Thyroid gland (tissue), 4 donors: ENCODE measurements around the gene METAP2. TPM values are rescaled to one million over a fixed set of nuclear protein-coding genes. Genes with fewer than 3 reads are reported as not detected.

Source experiments
- DNase-seq, 2 donors: peaks; one replicate each; pipeline ENCODE4 v3.0.0-alpha.2; 2019
- H3K27ac ChIP-seq, 3 donors: fragments of 200-600 bp; sonication (generic); 1 replicate in 2 of 3; 2 replicates in 1 of 3; pipeline ENCODE4 v1.5.1; 2016 to 2019; ENCODE audit warnings: mild to moderate bottlenecking in 1 of 3, moderate library complexity in 1 of 3
- H3K27me3 ChIP-seq: fragments of 200-600 bp; sonication (generic); one replicate; pipeline ENCODE4 v1.5.1; 2019
- H3K36me3 ChIP-seq, 2 donors: fragments of 200-600 bp; sonication (generic); one replicate each; pipeline ENCODE4 v1.5.1; 2016 to 2019
- H3K4me1 ChIP-seq, 2 donors: fragments of 200-600 bp; sonication (generic); one replicate each; pipeline ENCODE4 v1.5.1; 2017 to 2019
- H3K4me3 ChIP-seq, 3 donors: fragments of 200-600 bp; sonication (generic); replicated peaks in 1 of 3; 1 replicate in 2 of 3; 2 replicates in 1 of 3; pipeline ENCODE4 v1.5.1; 2016; ENCODE audit warnings: mild to moderate bottlenecking in 1 of 3
- H3K9me3 ChIP-seq: fragments of 200-600 bp; sonication (generic); one replicate; pipeline ENCODE4 v1.5.1; 2017
- CTCF ChIP-seq, 6 experiments: fragments of 200-600 bp in 3 of 6; fragments of 450-650 bp in 3 of 6; sonication (generic) in 3 of 6; IDR thresholded peaks; one replicate each; pipeline ENCODE4 v1.5.1; 2016 to 2019; ENCODE audit warnings: antibody characterized with exemption in 6 of 6, mild to moderate bottlenecking in 2 of 6, inconsistent platforms in 1 of 6, moderate library complexity in 1 of 6
- POLR2A ChIP-seq, 2 donors: fragments of 450-650 bp; IDR thresholded peaks; one replicate each; pipeline ENCODE4 v1.6.1; 2017; ENCODE audit warnings: antibody characterized with exemption in 2 of 2, mild to moderate bottlenecking in 2 of 2, moderate library complexity in 1 of 2
- WGBS, 2 donors: methylation state at CpG; one replicate each; pipeline ENCODE4 v1.1.5; 2017; 5-methylcytosine and 5-hydroxymethylcytosine counted together
- intact Hi-C: fragments of 100-400 bp; cut with DNase I; formaldehyde crosslinking; loops from one replicate; pipeline ENCODE4 v1.15.1; 2023
- total RNA-seq, 4 donors: library from RNA; depleted of rRNA; stranded (reverse); fragments of >200 nt; gene quantifications; one replicate each; pipeline ENCODE4 v1.2.3, GENCODE V29; 2016

METAP2 gene
- total RNA-seq, 4 donors from 2014 or later, result 46.1 to 64.9 (median 54.9) TPM

- DNase-seq, result no peak
- H3K4me3 ChIP-seq, result no peak overlapping the region
- no peak overlapping the region for H3K27ac ChIP-seq
- H3K4me1 ChIP-seq, result no peaks in the 10 kb centered on the region
- peaks cover 24 to 25% of the 10 kb centered on the region in 2 donors for H3K36me3 ChIP-seq
- H3K27me3 ChIP-seq, result no peaks in the 10 kb centered on the region
- H3K9me3 ChIP-seq, result no peaks in the 10 kb centered on the region
- intact Hi-C loops, result no loop called here
- no peak for TF ChIP-seq CTCF (IDR thresholded peaks at IDR 0.05)
These were observed 43.3 kb downstream of the METAP2 start for GRCh38 chr12:95517246-95517645.

DNA sequence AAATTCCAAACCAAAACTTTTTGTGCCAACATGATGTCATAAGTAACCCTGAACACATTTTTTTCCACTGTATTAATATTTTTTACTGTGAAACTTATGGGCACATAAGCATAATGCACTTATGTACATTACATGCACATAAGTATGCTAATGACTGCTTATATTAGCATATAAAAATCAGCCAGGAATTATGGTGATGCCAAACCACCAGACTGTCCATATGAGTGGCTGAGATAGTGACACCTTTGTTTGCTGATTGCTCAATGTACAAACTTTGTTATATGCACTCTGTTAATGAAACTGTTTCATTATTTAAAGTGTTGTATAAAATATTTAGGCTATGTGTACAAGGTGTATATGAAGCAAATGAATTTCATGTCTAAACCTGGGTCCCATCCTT lies 45.0 kb downstream of the METAP2 start:
- no peak for DNase-seq
- TF ChIP-seq POLR2A (IDR thresholded peaks at IDR 0.05), result no peak
- TF ChIP-seq CTCF (IDR thresholded peaks at IDR 0.05), result no peak
- H3K4me3 ChIP-seq, result no peak overlapping the region
- peaks cover 7 to 11% of the 10 kb centered on the region in 2 donors for H3K36me3 ChIP-seq
- intact Hi-C loops, result no loop called here
- no peaks in the 10 kb centered on the region for H3K9me3 ChIP-seq
- no peak overlapping the region for H3K27ac ChIP-seq
- no peaks in the 10 kb centered on the region for H3K27me3 ChIP-seq
- H3K4me1 ChIP-seq, result no peaks in the 10 kb centered on the region

DNA sequence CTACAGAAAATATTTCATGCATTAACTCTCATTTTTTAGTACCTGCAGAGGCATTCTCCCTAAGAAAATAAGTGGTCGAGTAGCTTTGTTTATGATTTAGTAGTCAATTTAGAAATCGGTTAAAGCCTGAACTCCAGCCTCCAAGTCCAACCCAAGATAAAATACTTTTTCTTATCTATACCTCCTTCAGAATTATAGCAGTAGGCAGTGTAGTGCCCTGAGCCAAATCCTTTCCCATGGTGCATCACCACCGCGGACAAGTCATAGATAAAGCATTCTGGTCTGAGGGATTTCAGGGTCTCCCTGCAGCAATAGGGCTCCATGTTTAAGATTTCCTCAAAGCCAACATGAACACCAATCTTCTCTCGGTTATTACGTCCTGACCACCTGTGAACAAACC lies 46.9 kb downstream of the METAP2 start:
- 92 to 93% methylated on average over 6 of the region's 6 CpGs for WGBS, 2 donors
- intact Hi-C loops, result no loop called here
- TF ChIP-seq POLR2A (IDR thresholded peaks at IDR 0.05) (no peak), CTCF (IDR thresholded peaks at IDR 0.05) (no peak)

GRCh38 chr12:95522692-95523091 lies 48.7 kb downstream of the METAP2 start:
- Histone ChIP-seq H3K9me3 (no peaks in the 10 kb centered on the region), H3K27me3 (no peaks in the 10 kb centered on the region), H3K27ac (no peak overlapping the region), H3K4me1 (no peaks in the 10 kb centered on the region), H3K4me3 (no peak overlapping the region), H3K36me3 (no peaks in the 10 kb centered on the region)
- whole genome bisulfite sequencing, 2 donors, result 93 to 97% methylated on average over 8 of the region's 8 CpGs
- intact Hi-C loops, result no loop called here
- TF ChIP-seq CTCF (IDR thresholded peaks at IDR 0.05), result no peak
- no peak for TF ChIP-seq POLR2A (IDR thresholded peaks at IDR 0.05)
- DNase-seq, result no peak

More for the DNA sequence above, 46.9 kb downstream of the METAP2 start:
- H3K4me1 ChIP-seq, result no peaks in the 10 kb centered on the region
- H3K4me3 ChIP-seq, result no peak overlapping the region
- no peaks in the 10 kb centered on the region for H3K27me3 ChIP-seq
- no peak overlapping the region for H3K27ac ChIP-seq
- H3K36me3 ChIP-seq, result no peaks in the 10 kb centered on the region
- no peak for DNase-seq
- no peaks in the 10 kb centered on the region for H3K9me3 ChIP-seq

- no peaks in the 10 kb centered on the region for H3K27me3 ChIP-seq
- no peaks in the 10 kb centered on the region for H3K9me3 ChIP-seq
- 74 to 82% methylated on average over 4 of the region's 4 CpGs for whole genome bisulfite sequencing, 2 donors
- H3K27ac ChIP-seq, result no peak overlapping the region
- intact Hi-C loops, result no loop called here
- no peaks in the 10 kb centered on the region for H3K36me3 ChIP-seq
- no peak overlapping the region for H3K4me3 ChIP-seq
- TF ChIP-seq POLR2A (IDR thresholded peaks at IDR 0.05) (no peak), CTCF (IDR thresholded peaks at IDR 0.05) (no peak)
- peaks cover 0 to 8% of the 10 kb centered on the region in 2 donors for H3K4me1 ChIP-seq
- no peak for DNase-seq
These were observed 54.5 kb downstream of the METAP2 start for GRCh38 chr12:95528431-95528830.
